ENCODE results near the gene METTL1.

- TF ChIP-seq CTCF (IDR thresholded peaks at IDR 0.05) (peak; percentile 78), EZH2 (IDR thresholded peaks at IDR 0.05; ENCODE audit: borderline replicate concordance, insufficient read depth, low read depth, low read length, poor library complexity, severe bottlenecking) (no peak)
These were observed 31.5 kb upstream of the METTL1 start for GRCh38 chr12:57803319-57803893.
